ENCODE results near the gene NFIX. TPM values are rescaled to one million over a fixed set of nuclear protein-coding genes. Genes with fewer than 3 reads are reported as not detected.

NFIX gene
- total RNA-seq, 1 donor from 2014 or later = 166 TPM

- no peak for DNase-seq (ENCODE audit: low spot score)
Observed at GRCh38 chr19:12987190-12987589, 8.1 kb upstream of the NFIX start.

- DNase-seq (ENCODE audit: low spot score) = no peak
Observed at GRCh38 chr19:12987781-12988180, 7.5 kb upstream of the NFIX start.

- DNase-seq (ENCODE audit: low spot score) = no peak
Observed at GRCh38 chr19:12990431-12990830, 4.8 kb upstream of the NFIX start.

DNA sequence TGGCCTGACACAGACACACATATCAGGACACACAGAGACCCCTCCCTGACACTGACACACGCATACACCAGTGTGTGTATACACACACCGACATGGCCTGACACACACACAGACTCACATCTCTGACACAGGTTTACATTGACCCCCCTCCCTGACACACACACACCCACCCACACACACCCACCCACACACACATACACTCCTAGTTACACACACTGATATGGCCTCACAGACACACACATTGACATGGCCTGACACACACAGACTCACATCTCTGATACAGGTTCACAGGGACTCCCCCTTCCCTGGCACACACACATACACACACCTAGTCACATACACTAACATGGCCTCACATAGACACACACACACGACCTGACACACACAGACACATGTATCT is 4.4 kb upstream of the NFIX start:
- no peak for DNase-seq (ENCODE audit: low spot score)

DNA sequence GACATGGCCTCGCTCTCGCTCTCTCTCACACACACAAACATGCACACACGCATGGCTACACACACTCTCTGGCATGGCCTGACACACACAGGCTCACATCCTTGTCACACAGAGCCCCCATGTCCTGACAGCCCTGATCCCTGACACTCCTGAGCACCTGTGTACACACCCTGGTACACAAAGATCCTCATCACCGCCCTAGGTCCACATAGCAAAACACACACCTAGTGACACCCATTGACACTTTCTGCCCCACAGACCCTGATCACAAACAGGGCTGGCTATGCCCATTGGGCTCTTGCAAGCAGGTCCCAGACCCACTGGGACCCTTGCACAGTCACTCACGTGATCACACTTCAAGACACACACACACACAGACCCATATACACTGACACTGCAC is 4.0 kb upstream of the NFIX start:
- DNase-seq (ENCODE audit: low spot score) = no peak

- DNase-seq (ENCODE audit: low spot score) = no peak
Observed at GRCh38 chr19:12992729-12993128, 2.5 kb upstream of the NFIX start.

- DNase-seq (ENCODE audit: low spot score) = no peak
Observed at GRCh38 chr19:12993562-12993961, 1.7 kb upstream of the NFIX start.

GRCh38 chr19:12995596-12996405 is 526 bp downstream of the NFIX start:
- DNase-seq (ENCODE audit: low spot score) = no peak

DNA sequence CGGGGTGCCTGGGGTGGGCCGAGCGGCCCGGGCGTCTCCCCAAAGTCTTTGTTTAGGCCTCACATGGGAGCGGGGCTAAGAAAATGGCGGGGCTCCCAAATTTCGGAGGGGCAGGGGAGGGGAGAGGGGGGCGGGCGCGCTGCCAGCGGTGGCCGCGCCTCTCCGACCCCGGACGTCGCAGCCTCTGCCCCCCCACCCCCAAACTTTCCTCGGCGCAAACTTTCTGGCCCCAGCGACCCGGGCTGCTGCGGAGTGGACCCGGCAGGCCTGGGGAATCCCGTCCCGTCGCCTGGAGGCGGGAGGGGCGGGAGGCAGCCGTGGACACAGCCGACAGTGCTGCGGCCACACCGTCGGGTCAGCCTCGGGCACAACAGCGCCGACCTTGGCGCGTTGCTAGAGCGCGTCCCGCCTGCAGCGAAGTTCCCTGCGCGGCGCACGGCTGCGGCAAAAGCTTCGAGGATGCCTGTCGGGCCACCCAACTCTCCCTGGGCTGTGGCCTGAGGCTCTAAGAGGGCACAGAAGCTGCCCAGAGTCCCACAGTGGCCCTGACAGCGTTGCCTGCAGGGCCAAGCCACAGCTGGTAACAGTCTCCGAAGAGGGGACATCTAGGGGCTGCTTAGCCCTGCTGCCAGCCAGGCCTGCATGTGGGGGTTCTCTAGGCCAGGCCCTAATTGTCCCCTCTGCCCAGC is 1.3 kb downstream of the NFIX start:
- no peak for DNase-seq (ENCODE audit: low spot score)

GRCh38 chr19:12997179-12997966 is 2.1 kb downstream of the NFIX start:
- DNase-seq (ENCODE audit: low spot score) = no peak

- DNase-seq (ENCODE audit: low spot score) = no peak
Observed at GRCh38 chr19:12997967-12998940, 3.0 kb downstream of the NFIX start.

- DNase-seq (ENCODE audit: low spot score) = no peak
Observed at GRCh38 chr19:13001166-13001501, 5.9 kb downstream of the NFIX start.

DNA sequence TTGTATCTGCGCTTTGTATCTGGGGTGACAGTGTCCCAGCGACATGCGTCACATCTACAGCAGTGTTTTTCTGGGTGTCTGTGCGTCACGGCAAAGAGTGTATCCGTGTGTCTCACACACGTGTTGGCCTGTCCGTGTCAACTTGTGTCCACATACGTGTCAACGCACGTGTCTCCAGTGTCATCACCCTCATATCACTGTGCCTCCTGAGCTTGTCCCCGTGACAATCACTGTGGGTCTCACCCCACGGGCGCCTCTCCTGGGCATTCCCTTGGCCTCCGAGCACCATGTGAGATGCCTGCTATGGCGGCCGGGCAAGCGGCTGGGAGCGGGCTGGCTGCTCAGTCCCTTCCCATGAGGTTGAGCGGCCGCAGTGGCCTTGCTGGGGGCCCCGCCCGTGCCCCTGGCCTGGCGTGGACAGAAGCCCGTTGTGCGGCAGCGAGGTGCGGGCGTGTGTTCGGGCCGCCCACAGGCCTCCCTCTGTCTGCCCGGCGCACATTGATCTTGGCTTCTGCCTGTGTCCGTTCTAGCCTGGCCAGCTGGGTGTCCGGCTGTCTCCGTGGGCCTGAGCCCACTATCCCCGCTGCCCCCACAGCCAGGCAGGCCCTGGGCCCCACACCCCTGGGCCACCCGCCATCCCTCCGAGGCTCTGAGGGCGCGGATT is 6.4 kb downstream of the NFIX start:
- no peak for DNase-seq (ENCODE audit: low spot score)

GRCh38 chr19:13002166-13002898 is 7.1 kb downstream of the NFIX start:
- DNase-seq (ENCODE audit: low spot score) = no peak

DNA sequence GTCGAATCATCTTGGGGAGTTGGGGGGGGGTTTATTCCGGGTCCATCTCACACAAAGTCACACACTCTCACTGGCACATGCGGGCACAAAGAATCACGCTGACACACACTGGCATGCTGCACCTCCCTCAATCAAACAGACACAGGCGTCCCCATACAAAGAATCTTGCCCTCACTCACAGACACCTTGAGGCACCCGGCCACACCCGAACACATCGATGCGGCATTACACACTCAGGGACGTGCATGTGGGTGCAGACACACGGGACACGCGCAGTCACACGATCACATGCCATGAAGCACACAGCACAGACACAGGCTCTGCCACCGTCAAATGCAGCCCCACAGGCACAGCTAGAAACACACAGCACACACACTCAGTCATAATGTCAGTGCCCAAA is 7.8 kb downstream of the NFIX start:
- no peak for DNase-seq (ENCODE audit: low spot score)

DNA sequence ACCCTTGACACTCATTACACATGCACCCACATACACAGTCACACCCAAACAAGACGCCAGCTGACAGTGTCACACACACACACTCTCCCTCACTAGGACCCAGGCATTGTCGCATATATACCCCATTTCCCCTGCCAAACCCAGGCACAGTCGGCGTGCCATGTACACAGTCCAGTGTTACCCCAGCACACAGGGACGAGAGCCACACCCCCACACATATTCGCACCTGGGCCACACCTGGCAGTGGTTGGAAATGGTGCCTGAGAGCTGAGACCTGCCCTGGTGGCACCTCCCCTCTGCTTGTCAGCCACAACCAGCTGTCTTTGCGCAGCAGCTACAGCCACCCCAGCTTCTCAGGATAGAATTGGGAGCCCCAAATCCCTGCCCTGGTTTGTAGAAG is 9.0 kb downstream of the NFIX start:
- no peak for DNase-seq (ENCODE audit: low spot score)

DNA sequence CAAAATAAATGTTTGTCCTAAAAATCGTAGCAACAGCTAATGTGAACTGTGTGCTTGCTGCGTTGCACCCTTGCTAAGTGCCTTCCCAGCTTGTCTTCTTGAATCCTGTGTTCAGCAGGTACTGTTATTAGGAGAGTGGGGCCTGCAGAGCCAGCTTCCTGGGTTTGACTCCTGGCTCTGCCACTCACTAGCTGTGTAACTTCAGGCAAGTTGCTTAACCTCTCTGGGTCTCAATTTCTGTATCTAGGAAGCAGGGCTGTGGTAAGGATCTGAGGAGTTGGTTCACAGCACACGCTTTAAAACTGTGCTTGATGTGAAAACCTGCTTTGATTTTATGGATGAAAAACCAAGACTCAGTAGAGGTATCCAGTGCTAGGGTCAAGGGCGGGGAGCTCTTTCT is 10.0 kb downstream of the NFIX start:
- no peak for DNase-seq (ENCODE audit: low spot score)

- no peak for DNase-seq (ENCODE audit: low spot score)
Observed at GRCh38 chr19:13005861-13006370, 10.6 kb downstream of the NFIX start.

DNA sequence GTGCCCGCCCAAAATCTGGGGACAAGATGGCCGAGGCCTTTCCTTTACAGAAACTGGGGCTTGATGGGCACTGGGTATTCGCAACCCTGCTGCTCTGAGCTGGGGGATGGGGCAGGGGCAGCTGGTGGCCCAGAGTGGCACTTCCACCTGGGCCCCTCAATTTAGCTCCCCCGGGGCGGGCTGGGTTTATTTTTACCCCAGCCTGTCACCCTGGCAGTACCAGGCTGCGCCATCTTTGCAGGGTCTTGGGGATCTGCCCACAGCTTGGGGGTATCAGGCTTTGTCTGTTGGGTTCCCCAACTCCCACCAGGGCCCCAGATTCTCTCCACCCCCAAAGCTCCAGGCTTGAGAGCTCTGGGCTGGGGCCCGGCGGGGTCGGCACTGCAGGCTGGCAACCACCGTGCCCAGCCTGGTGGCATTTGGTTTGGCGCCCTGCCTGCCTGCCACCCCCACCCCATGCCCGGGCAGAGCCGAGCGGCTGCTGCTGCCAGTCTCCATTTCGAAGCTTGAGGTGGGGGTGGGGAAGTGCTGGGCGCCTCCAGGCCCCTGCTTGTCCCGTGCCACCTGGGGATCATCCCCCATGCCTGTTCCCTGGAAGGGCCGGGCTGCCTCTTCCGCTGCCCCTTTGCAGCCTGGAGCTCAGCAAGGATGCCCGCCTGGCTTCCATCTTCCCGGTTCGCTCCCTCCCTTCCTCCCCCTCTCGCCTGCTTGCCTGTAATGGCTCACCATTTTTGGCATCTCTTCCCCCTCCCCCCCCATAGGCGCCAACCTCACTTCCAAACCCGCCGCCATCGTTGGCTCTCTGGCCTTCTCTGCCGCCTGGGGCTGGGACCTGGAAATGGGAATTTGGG is 11.4 kb downstream of the NFIX start:
- no peak for DNase-seq (ENCODE audit: low spot score)

Measured in mesenteric fat pad (tissue), 1 donor.